Measurements from ENCODE around the gene NAT9. TPM values are rescaled to one million over a fixed set of nuclear protein-coding genes. Genes with fewer than 3 reads are reported as not detected.

NAT9 gene
- polyA plus RNA-seq = 10 to 100 TPM; 12.4 to 28.3 (median 22.2) TPM
- long read RNA-seq, donor 1 = 0 reads
- long read RNA-seq, donor 2, partial matches to known transcripts = 0 of 2 reads
- long read RNA-seq, donor 2, other reads (novel, unspliced or antisense) = 0 of 2 reads
- long read RNA-seq, donor 3, partial matches to known transcripts = 0 of 6 reads
- long read RNA-seq, donor 3, other reads (novel, unspliced or antisense) = 0 of 6 reads
- long read RNA-seq, donor 4, partial matches to known transcripts = 0 of 1 reads
- long read RNA-seq, donor 4, other reads (novel, unspliced or antisense) = 0 of 1 reads
- long read RNA-seq, donor 5, partial matches to known transcripts = 0 of 4 reads
- long read RNA-seq, donor 5, other reads (novel, unspliced or antisense) = 0 of 4 reads
- long read RNA-seq, donor 6, partial matches to known transcripts = 0 of 1 reads
- long read RNA-seq, donor 6, other reads (novel, unspliced or antisense) = 0 of 1 reads
- long read RNA-seq, donor 7, partial matches to known transcripts = 0 of 6 reads
- long read RNA-seq, donor 7, other reads (novel, unspliced or antisense) = 0 of 6 reads
- long read RNA-seq, donor 8, partial matches to known transcripts = 0 of 2 reads
- long read RNA-seq, donor 8, other reads (novel, unspliced or antisense) = 0 of 2 reads
- long read RNA-seq, donor 9, partial matches to known transcripts = 0 of 1 reads
- long read RNA-seq, donor 9, other reads (novel, unspliced or antisense) = 0 of 1 reads
- long read RNA-seq, donor 10, partial matches to known transcripts = 0 of 12 reads
- long read RNA-seq, donor 10, other reads (novel, unspliced or antisense) = 0 of 12 reads

GRCh38 chr17:74776044-74776962 is at the start of gene NAT9:
Gene NAT9 (minus strand): TSS chr17:74776345. CDS start chr17:74775698, 647 bp downstream.
- WGBS, 3 donors = 1% methylated on average over 61 to 64 of the region's 64 CpGs
- Histone ChIP-seq H3K36me3 (ENCODE audit: control insufficient read depth in 3 of 3, insufficient read depth in 2 of 3, low read depth in 1 of 3, low read length in 3 of 3) (peaks cover 7 to 38% (median 13%) of the 10 kb centered on the region in 3 donors), H3K27ac (ENCODE audit: low read depth in 1 of 3, low read length in 2 of 3) (peak within 1 kb of the TSS in 2 of 3 donors; percentile 45 to 74), H3K9me3 (ENCODE audit: control insufficient read depth in 2 of 2, insufficient read depth in 1 of 2, low read depth in 1 of 2, low read length in 1 of 2) (no peaks in the 10 kb centered on the region), H3K27me3 (ENCODE audit: control insufficient read depth in 3 of 3, insufficient read depth in 3 of 3, low read length in 3 of 3) (no peaks in the 10 kb centered on the region), H3K4me1 (ENCODE audit: control insufficient read depth in 3 of 3, insufficient read depth in 2 of 3, low read depth in 1 of 3, low read length in 2 of 3) (peaks cover 0 to 54% (median 8%) of the 10 kb centered on the region in 3 donors), H3K4me3 (ENCODE audit: low read depth in 1 of 3, low read length in 3 of 3) (peak within 1 kb of the TSS; percentile 74 to 81 (median 75))
- DNase-seq = peak; percentile 96 to 99
- no peak for FAIRE-seq

DNA sequence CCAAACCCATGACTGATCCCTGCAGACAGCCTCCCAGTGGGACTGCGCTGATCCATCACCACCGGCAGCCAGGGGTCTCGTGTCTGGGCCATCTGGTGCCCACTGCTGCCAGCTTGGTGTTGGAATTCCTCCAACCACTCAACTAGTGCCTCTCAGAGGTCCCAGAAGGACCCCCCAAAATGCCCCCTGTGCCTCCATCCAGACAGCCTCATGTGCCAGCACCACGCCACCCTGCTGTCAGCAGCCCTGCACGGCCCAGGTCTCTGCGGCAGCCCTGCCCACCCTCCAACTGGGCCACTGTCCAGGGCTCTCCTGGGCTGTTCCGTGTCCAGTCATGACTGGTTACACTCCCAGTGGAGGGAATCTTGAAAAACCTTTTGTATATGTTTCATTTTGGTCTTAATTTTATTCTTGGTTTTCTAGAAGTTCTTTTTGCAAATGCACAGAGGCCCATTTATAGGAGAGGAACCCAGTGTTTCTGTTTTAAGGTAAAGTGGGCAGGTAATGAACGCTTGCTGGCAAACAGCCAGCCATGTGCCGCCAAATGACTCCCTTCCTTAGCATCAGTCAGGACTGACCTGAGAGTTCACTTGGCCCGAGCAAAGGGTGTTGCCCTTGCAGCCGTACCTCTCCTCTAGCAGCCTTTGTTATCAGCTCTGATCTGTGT is 48.9 kb upstream of the NAT9 start:
- no peak for DNase-seq

DNA sequence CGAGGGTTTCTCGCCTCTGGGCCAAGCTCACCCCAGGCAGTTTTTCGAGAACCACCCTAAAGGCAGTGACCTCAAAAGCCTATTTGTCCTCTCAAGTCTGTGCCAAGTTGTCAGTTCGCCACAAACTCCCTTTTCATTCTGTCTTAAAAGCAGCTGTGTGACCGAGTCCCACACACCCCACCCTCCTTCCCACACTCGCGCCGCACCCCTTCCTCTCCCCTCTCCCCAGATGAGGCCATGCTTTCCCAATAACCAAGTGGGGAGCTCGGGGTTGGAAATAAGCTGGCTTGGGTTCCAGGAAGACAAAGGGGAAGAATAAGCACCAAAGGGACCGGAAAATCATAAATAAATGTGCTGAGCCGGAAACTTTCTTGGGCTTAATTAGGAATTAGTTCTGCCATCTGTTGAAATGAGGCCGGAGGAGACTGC is 46.8 kb upstream of the NAT9 start:
- H3K27ac ChIP-seq (ENCODE audit: low read depth in 1 of 3, low read length in 2 of 3) = no peak overlapping the region
- no peaks in the 10 kb centered on the region for H3K27me3 ChIP-seq (ENCODE audit: control insufficient read depth in 3 of 3, insufficient read depth in 3 of 3, low read length in 3 of 3)
- no peaks in the 10 kb centered on the region for H3K9me3 ChIP-seq (ENCODE audit: control insufficient read depth in 2 of 2, insufficient read depth in 1 of 2, low read depth in 1 of 2, low read length in 1 of 2)
- no peak overlapping the region for H3K4me3 ChIP-seq (ENCODE audit: low read depth in 1 of 3, low read length in 3 of 3)
- peaks cover 0 to 69% (median 2%) of the 10 kb centered on the region in 3 donors for H3K36me3 ChIP-seq (ENCODE audit: control insufficient read depth in 3 of 3, insufficient read depth in 2 of 3, low read depth in 1 of 3, low read length in 3 of 3)
- WGBS, 3 donors = 64 to 91% (median 83%) methylated on average over 12 of the region's 12 CpGs
- H3K4me1 ChIP-seq (ENCODE audit: control insufficient read depth in 3 of 3, insufficient read depth in 2 of 3, low read depth in 1 of 3, low read length in 2 of 3) = peaks cover 0 to 5% (median 0%) of the 10 kb centered on the region in 3 donors
- FAIRE-seq = no peak
- no peak for DNase-seq

More for the DNA sequence above, 48.9 kb upstream of the NAT9 start:
- Histone ChIP-seq H3K9me3 (ENCODE audit: control insufficient read depth in 2 of 2, insufficient read depth in 1 of 2, low read depth in 1 of 2, low read length in 1 of 2) (no peaks in the 10 kb centered on the region), H3K27ac (ENCODE audit: low read depth in 1 of 3, low read length in 2 of 3) (no peak overlapping the region), H3K27me3 (ENCODE audit: control insufficient read depth in 3 of 3, insufficient read depth in 3 of 3, low read length in 3 of 3) (no peaks in the 10 kb centered on the region), H3K36me3 (ENCODE audit: control insufficient read depth in 3 of 3, insufficient read depth in 2 of 3, low read depth in 1 of 3, low read length in 3 of 3) (peaks cover 0 to 61% (median 2%) of the 10 kb centered on the region in 3 donors), H3K4me1 (ENCODE audit: control insufficient read depth in 3 of 3, insufficient read depth in 2 of 3, low read depth in 1 of 3, low read length in 2 of 3) (peaks cover 0 to 5% (median 0%) of the 10 kb centered on the region in 3 donors), H3K4me3 (ENCODE audit: low read depth in 1 of 3, low read length in 3 of 3) (no peak overlapping the region)
- FAIRE-seq = no peak
- WGBS, 3 donors = 58 to 79% (median 73%) methylated on average over 11 of the region's 11 CpGs

DNA sequence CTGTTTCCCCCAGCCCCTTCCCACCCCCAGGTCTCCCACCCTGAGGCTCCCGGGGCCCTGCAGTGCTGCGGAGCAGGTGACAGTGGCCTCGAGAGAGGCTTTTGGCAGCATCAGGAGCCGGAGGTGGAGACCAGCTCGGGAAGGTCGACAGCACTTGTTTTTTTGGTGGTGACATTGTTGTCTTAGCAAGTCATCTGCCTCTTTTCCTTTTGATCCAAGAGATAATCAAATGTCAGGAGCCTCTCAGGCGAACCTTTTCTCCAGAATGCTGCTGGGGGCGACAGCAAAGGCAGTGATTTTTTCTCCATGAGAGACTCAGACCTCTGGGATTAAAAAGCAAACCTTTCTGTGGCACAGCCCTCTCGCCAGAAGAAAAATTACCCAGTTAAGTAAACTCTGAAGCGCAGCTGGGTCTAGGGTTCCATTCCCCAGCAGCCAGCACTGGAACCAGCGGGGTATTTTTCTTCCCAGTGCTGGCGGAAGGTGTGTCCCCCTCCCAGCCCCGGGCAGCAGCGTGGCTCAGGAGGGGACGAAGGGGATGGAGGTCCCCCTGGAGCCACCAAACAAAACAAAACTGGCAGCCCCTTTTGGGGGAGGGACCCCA is 46.3 kb upstream of the NAT9 start:
- Histone ChIP-seq H3K9me3 (ENCODE audit: control insufficient read depth in 2 of 2, insufficient read depth in 1 of 2, low read depth in 1 of 2, low read length in 1 of 2) (no peaks in the 10 kb centered on the region), H3K4me3 (ENCODE audit: low read depth in 1 of 3, low read length in 3 of 3) (no peak overlapping the region), H3K27me3 (ENCODE audit: control insufficient read depth in 3 of 3, insufficient read depth in 3 of 3, low read length in 3 of 3) (no peaks in the 10 kb centered on the region), H3K27ac (ENCODE audit: low read depth in 1 of 3, low read length in 2 of 3) (no peak overlapping the region), H3K4me1 (ENCODE audit: control insufficient read depth in 3 of 3, insufficient read depth in 2 of 3, low read depth in 1 of 3, low read length in 2 of 3) (peaks cover 0 to 5% (median 0%) of the 10 kb centered on the region in 3 donors), H3K36me3 (ENCODE audit: control insufficient read depth in 3 of 3, insufficient read depth in 2 of 3, low read depth in 1 of 3, low read length in 3 of 3) (peaks cover 0 to 71% (median 2%) of the 10 kb centered on the region in 3 donors)
- 78 to 93% (median 93%) methylated on average over 15 of the region's 15 CpGs for WGBS, 3 donors
- FAIRE-seq (no peak), DNase-seq (no peak)

GRCh38 chr17:74821655-74822334 is 45.6 kb upstream of the NAT9 start:
- WGBS, 3 donors = 80 to 91% (median 86%) methylated on average over 13 of the region's 13 CpGs
- H3K4me1 ChIP-seq (ENCODE audit: control insufficient read depth in 3 of 3, insufficient read depth in 2 of 3, low read depth in 1 of 3, low read length in 2 of 3) = peaks cover 0 to 5% (median 0%) of the 10 kb centered on the region in 3 donors
- no peaks in the 10 kb centered on the region for H3K9me3 ChIP-seq (ENCODE audit: control insufficient read depth in 2 of 2, insufficient read depth in 1 of 2, low read depth in 1 of 2, low read length in 1 of 2)
- FAIRE-seq = no peak
- no peak overlapping the region for H3K27ac ChIP-seq (ENCODE audit: low read depth in 1 of 3, low read length in 2 of 3)
- peaks cover 0 to 72% (median 2%) of the 10 kb centered on the region in 3 donors for H3K36me3 ChIP-seq (ENCODE audit: control insufficient read depth in 3 of 3, insufficient read depth in 2 of 3, low read depth in 1 of 3, low read length in 3 of 3)
- no peak for DNase-seq
- no peaks in the 10 kb centered on the region for H3K27me3 ChIP-seq (ENCODE audit: control insufficient read depth in 3 of 3, insufficient read depth in 3 of 3, low read length in 3 of 3)
- H3K4me3 ChIP-seq (ENCODE audit: low read depth in 1 of 3, low read length in 3 of 3) = no peak overlapping the region

DNA sequence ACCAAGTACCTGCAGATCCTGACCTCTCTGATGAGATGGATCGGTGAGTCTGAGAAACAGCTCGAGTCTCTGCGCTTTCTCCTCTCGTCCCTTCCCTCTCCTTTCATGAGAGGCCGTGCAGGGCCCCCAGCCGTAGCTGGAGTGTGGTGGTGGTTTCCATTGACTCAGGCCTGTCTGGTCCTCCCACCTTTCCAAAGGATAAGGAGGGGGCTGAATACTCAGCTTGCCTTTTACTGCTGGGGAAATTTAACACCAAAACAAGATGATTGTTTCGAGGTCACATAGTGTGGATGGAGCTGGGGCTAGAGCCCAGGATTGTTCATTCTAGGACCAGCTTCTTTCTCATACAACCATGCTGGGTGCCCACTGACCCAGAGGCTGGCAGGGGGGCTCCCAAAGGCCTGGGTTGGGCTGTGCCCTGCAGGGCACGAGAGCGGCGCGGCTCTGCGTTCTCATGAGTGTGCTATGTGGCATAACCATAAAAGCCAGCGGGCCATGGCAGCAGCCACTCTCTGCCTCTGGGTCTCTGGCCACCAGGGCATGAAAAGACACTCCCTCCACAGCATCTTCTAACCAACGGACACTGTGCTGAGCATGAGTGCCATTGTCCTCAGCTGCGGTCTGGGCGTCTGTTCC is 43.8 kb upstream of the NAT9 start:
- FAIRE-seq (no peak), DNase-seq (no peak)
- Histone ChIP-seq H3K36me3 (ENCODE audit: control insufficient read depth in 3 of 3, insufficient read depth in 2 of 3, low read depth in 1 of 3, low read length in 3 of 3) (peaks cover 0 to 62% (median 2%) of the 10 kb centered on the region in 3 donors), H3K27me3 (ENCODE audit: control insufficient read depth in 3 of 3, insufficient read depth in 3 of 3, low read length in 3 of 3) (no peaks in the 10 kb centered on the region), H3K4me1 (ENCODE audit: control insufficient read depth in 3 of 3, insufficient read depth in 2 of 3, low read depth in 1 of 3, low read length in 2 of 3) (no peaks in the 10 kb centered on the region), H3K9me3 (ENCODE audit: control insufficient read depth in 2 of 2, insufficient read depth in 1 of 2, low read depth in 1 of 2, low read length in 1 of 2) (no peaks in the 10 kb centered on the region), H3K4me3 (ENCODE audit: low read depth in 1 of 3, low read length in 3 of 3) (no peak overlapping the region), H3K27ac (ENCODE audit: low read depth in 1 of 3, low read length in 2 of 3) (no peak overlapping the region)
- 96 to 98% (median 98%) methylated on average over 16 of the region's 16 CpGs for WGBS, 3 donors
